Endothelial cell of umbilical vein (primary cell): Measurements from ENCODE around the gene SLFN12L. TPM values are rescaled to one million over a fixed set of nuclear protein-coding genes. Genes with fewer than 3 reads are reported as not detected.

Source experiments
- BruUV-seq: library from RNA; stranded (reverse); fragments of 400-500 nt; replicated peaks from 2 replicates; lab custom pipeline; 2021; lab: Mats Ljungman, UMichigan
- CTCF ChIA-PET: fragments of 300-600, 350-600 bp; sonication (Branson Sonifier 250); formaldehyde crosslinking; loops from one replicate; lab custom pipeline; 2021; ENCODE audit warnings: antibody characterized with exemption, inconsistent platforms; lab: Charles Lee
- POLR2A ChIA-PET: fragments of 300-600, 350-600 bp; sonication (Branson Sonifier 250); formaldehyde crosslinking; loops from one replicate; lab custom pipeline; 2021; ENCODE audit warnings: antibody characterized with exemption, inconsistent platforms; lab: Charles Lee
- DNase-seq: peaks from one replicate; pipeline ENCODE4 v3.0.0-alpha.2; 2011; ENCODE audit warnings: low read depth, low spot score
- FAIRE-seq: peaks from 2 replicates; lab custom pipeline; 2011; peaks lifted over from hg19 to GRCh38; lab: Jason Lieb, UNC
- H2AFZ ChIP-seq: 2 replicates; pipeline ENCODE4 v1.6.0; 2012; ENCODE audit warnings: low read depth, low read length, control low read depth, inconsistent platforms
- H3K27ac ChIP-seq: 2 replicates; pipeline ENCODE4 v1.5.1; 2011; ENCODE audit warnings: low read depth, mild to moderate bottlenecking, control low read depth, low read length, moderate library complexity; ENCODE audit not compliant: insufficient read depth
- H3K27me3 ChIP-seq, 2 experiments: 2 replicates each; pipeline versions ENCODE4 v1.6.0 to v1.6.1; 2011; ENCODE audit warnings: low read length in 2 of 2, mixed read lengths in 1 of 2; ENCODE audit not compliant: control insufficient read depth in 2 of 2, insufficient read depth in 2 of 2
- H3K36me3 ChIP-seq, 2 experiments: 2 replicates in 1 of 2; 3 replicates in 1 of 2; pipeline ENCODE4 v1.5.1; 2011; ENCODE audit warnings: low read length in 2 of 2, mild to moderate bottlenecking in 1 of 2, moderate library complexity in 1 of 2; ENCODE audit not compliant: control insufficient read depth in 2 of 2, insufficient read depth in 2 of 2; ENCODE audit errors: extremely low read depth in 1 of 2
- H3K4me1 ChIP-seq: 3 replicates; pipeline ENCODE4 v1.5.1; 2011; ENCODE audit warnings: mild to moderate bottlenecking, low read length; ENCODE audit not compliant: control insufficient read depth, insufficient read depth; ENCODE audit errors: extremely low read depth
- H3K4me2 ChIP-seq: 2 replicates; pipeline ENCODE4 v1.6.1; 2011; ENCODE audit warnings: low read length, control low read depth, mixed read lengths; ENCODE audit not compliant: insufficient read depth
- H3K4me3 ChIP-seq, 3 experiments: fragments of 200-600 bp in 1 of 3; sonication (generic), shearing (Covaris generic) in 1 of 3; replicated peaks in 1 of 3; 2 replicates each; pipeline ENCODE4 v1.5.1; 2011 to 2016; ENCODE audit warnings: control low read depth in 3 of 3, low read length in 3 of 3, mild to moderate bottlenecking in 2 of 3, inconsistent platforms in 1 of 3, low read depth in 1 of 3, moderate library complexity in 1 of 3; ENCODE audit not compliant: insufficient read depth in 1 of 3
- H3K79me2 ChIP-seq: 2 replicates; pipeline ENCODE4 v1.6.0; 2012; ENCODE audit warnings: low read length, inconsistent platforms; ENCODE audit not compliant: control insufficient read depth, insufficient read depth
- H3K9ac ChIP-seq: replicated peaks from 2 replicates; pipeline ENCODE3; 2011; ENCODE audit warnings: low read length, control low read depth; ENCODE audit not compliant: insufficient read depth; ENCODE audit errors: extremely low read depth
- H3K9me1 ChIP-seq: replicated peaks from 3 replicates; pipeline ENCODE4 v1.6.0; 2011; ENCODE audit warnings: mild to moderate bottlenecking, low read length; ENCODE audit not compliant: control insufficient read depth, insufficient read depth; ENCODE audit errors: extremely low read depth
- H3K9me3 ChIP-seq: replicated peaks from 2 replicates; pipeline ENCODE4 v1.5.1; 2012; ENCODE audit warnings: low read length, inconsistent platforms; ENCODE audit not compliant: control insufficient read depth, insufficient read depth
- H4K20me1 ChIP-seq: replicated peaks from 2 replicates; pipeline ENCODE3; 2011; ENCODE audit warnings: mild to moderate bottlenecking, low read length; ENCODE audit not compliant: control insufficient read depth, insufficient read depth; ENCODE audit errors: extremely low read depth
- CTCF ChIP-seq, 2 donors: IDR thresholded peaks; 1 replicate in 1 of 2; 2 replicates in 1 of 2; pipeline ENCODE4 v1.5.1; 2011; ENCODE audit warnings: low read length in 2 of 2, mild to moderate bottlenecking in 2 of 2, moderate library complexity in 2 of 2, control low read depth in 1 of 2, inconsistent platforms in 1 of 2, low read depth in 1 of 2; ENCODE audit not compliant: insufficient read depth in 1 of 2; ENCODE audit errors: extremely low read depth in 1 of 2
- EZH2 ChIP-seq: IDR thresholded peaks from 2 replicates; pipeline ENCODE4 v1.6.1; 2012; ENCODE audit warnings: borderline replicate concordance, low read depth, mild to moderate bottlenecking, moderate library complexity, low read length, inconsistent platforms; ENCODE audit not compliant: severe bottlenecking
- FOS ChIP-seq: IDR thresholded peaks from 2 replicates; pipeline ENCODE4 v1.6.1; 2011; ENCODE audit warnings: mild to moderate bottlenecking, low read length, moderate library complexity, borderline replicate concordance; ENCODE audit not compliant: insufficient read depth
- GATA2 ChIP-seq: IDR thresholded peaks from 2 replicates; pipeline ENCODE4 v1.7.0; 2011; ENCODE audit warnings: low read depth, mild to moderate bottlenecking, moderate library complexity, mixed read lengths, low read length; ENCODE audit not compliant: insufficient read length, insufficient read depth
- JUN ChIP-seq: IDR thresholded peaks from 2 replicates; pipeline ENCODE4 v1.6.1; 2011; ENCODE audit warnings: borderline replicate concordance, low read depth; ENCODE audit not compliant: insufficient read length, insufficient read depth
- MYC ChIP-seq: IDR thresholded peaks from one replicate; pipeline ENCODE4 v1.6.1; 2011; ENCODE audit warnings: mild to moderate bottlenecking, low read depth, low read length
- POLR2A ChIP-seq: IDR thresholded peaks from 2 replicates; pipeline ENCODE4 v1.6.1; 2012; ENCODE audit warnings: low read depth, mild to moderate bottlenecking, control low read depth, low read length
- POLR2AphosphoS5 ChIP-seq: IDR thresholded peaks from 2 replicates; pipeline ENCODE4 v1.6.1; 2012; ENCODE audit warnings: low read depth, mild to moderate bottlenecking, control low read depth, low read length, moderate library complexity; ENCODE audit not compliant: insufficient read depth
- dilution Hi-C: fragments of 300-500 bp; cut with MboI; formaldehyde crosslinking; loops from one replicate; pipeline ENCODE4 v1.15.0; 2019; ENCODE audit warnings: low sequenced_read_pairs; ENCODE audit not compliant: extremely low pct_ligation_motif_present
- intact Hi-C: fragments of 100-400 bp; cut with micrococcal nuclease; formaldehyde crosslinking; loops from one replicate; pipeline ENCODE4 v1.10.0; 2022
- polyA plus RNA-seq, 4 experiments: library from polyadenylated mRNA; depleted of rRNA in 3 of 4; stranded (reverse) in 3 of 4; unstranded in 1 of 4; fragments of >200 nt; gene quantifications; 2 replicates each; pipeline versions ENCODE4 v1.2.1 to v1.2.3, GENCODE V29; 2011 to 2012; ENCODE audit warnings: missing spikeins in 1 of 4
- total RNA-seq: library from RNA; stranded (reverse); gene quantifications from 2 replicates; pipeline ENCODE4 v1.2.3, GENCODE V29; 2021
- TF ChIP-seq, protein P1 (sequence below): IDR thresholded peaks from 2 replicates; pipeline ENCODE4 v1.6.1; 2011; ENCODE audit not compliant: insufficient read depth, insufficient read length

SLFN12L gene
- total and polyA plus RNA-seq, 2 donors (not counting 3 experiments of a cell fraction or from before 2014, with no cell fraction given): not detected

DNA sequence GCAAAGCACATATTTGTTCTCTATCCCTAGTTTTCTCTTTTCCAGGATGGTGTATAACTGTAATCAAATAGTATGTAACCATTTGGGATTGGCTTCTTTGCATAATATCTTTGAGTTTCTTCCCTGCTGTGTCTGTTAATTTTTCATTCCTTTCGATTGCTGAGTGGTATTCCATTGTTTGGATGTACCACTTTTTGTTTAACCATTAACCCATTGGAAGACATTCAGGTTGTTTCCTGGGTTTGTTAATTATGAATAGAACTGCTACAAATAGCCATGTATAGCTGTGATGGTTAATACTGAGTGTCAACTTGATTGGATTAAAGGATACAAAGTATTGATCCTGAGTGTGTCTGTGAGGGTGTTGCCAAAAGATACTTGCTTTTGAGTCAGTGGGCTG lies 84.3 kb downstream of the SLFN12L start:
- peaks cover 39 to 43% of the 10 kb centered on the region in 2 experiments for H3K27me3 ChIP-seq
- H3K9me3 ChIP-seq: no peaks in the 10 kb centered on the region
- no peaks in the 10 kb centered on the region for H3K36me3 ChIP-seq
- intact Hi-C loops: no loop called here
- dilution Hi-C loops: no loop called here
- FAIRE-seq (no peak), DNase-seq (no peak)
- no peak overlapping the region for H2AFZ ChIP-seq
- H3K27ac ChIP-seq: no peak overlapping the region
- H3K4me3 ChIP-seq: no peak overlapping the region
- no peaks in the 10 kb centered on the region for H3K79me2 ChIP-seq
- H4K20me1 ChIP-seq: no peaks in the 10 kb centered on the region
- H3K9me1 ChIP-seq: no peaks in the 10 kb centered on the region
- H3K4me2 ChIP-seq: no peak overlapping the region
- no peak for TF ChIP-seq MYC
- TF ChIP-seq EZH2: no peak
- no peak for TF ChIP-seq JUN
- no peak for TF ChIP-seq POLR2A
- no peak for TF ChIP-seq GATA2
- TF ChIP-seq, protein P1, sequence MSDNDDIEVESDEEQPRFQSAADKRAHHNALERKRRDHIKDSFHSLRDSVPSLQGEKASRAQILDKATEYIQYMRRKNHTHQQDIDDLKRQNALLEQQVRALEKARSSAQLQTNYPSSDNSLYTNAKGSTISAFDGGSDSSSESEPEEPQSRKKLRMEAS: no peak
- TF ChIP-seq CTCF (IDR thresholded peaks at IDR 0.05; ENCODE audit: extremely low read depth in 1 of 2, insufficient read depth in 1 of 2, low read depth in 1 of 2, low read length in 2 of 2): no peak
- no peak for TF ChIP-seq POLR2AphosphoS5
- no peak for TF ChIP-seq FOS
- POLR2A ChIA-PET: no interaction called here
- peaks cover 6% of the 10 kb centered on the region for H3K4me1 ChIP-seq
- CTCF ChIA-PET: no interaction called here
- no TSS peak for BruUV-seq
- H3K9ac ChIP-seq: no peak overlapping the region
